H1 (cell line): Measurements from ENCODE around the gene FN3KRP. TPM values are rescaled to one million over a fixed set of nuclear protein-coding genes. Genes with fewer than 3 reads are reported as not detected.

ENCODE experiments used
- CTCF ChIA-PET: fragments of 300-600 bp; sonication (Branson Sonifier 250); formaldehyde crosslinking; loops from one replicate; lab custom pipeline; 2021; ENCODE audit not compliant: partially characterized antibody; lab: Charles Lee
- POLR2A ChIA-PET: fragments of 300-600 bp; sonication (Branson Sonifier 250); formaldehyde crosslinking; loops from one replicate; lab custom pipeline; 2021; ENCODE audit warnings: inconsistent platforms; ENCODE audit not compliant: partially characterized antibody; lab: Charles Lee
- DNase-seq, 2 experiments: peaks; one replicate each; pipeline versions ENCODE4 v3.0.0 to v3.0.0-alpha.2; 2010 to 2022; ENCODE audit warnings: low spot score in 2 of 2, low read depth in 1 of 2, mixed read lengths in 1 of 2
- FAIRE-seq: peaks from 2 replicates; lab custom pipeline; 2011; peaks lifted over from hg19 to GRCh38; lab: Jason Lieb, UNC
- H2AFZ ChIP-seq: 2 replicates; pipeline ENCODE4 v1.8.1; 2012; ENCODE audit warnings: low read length, inconsistent platforms
- H2AK5ac ChIP-seq: 2 replicates; pipeline ENCODE4 v1.6.1; 2013; ENCODE audit warnings: low read depth, low read length
- H2BK120ac ChIP-seq: replicated peaks from 2 replicates; pipeline ENCODE3; 2013; ENCODE audit warnings: low read depth, low read length, inconsistent platforms
- H2BK12ac ChIP-seq: 2 replicates; pipeline ENCODE4 v1.6.1; 2013; ENCODE audit warnings: low read depth, low read length
- H2BK15ac ChIP-seq: 2 replicates; pipeline ENCODE4 v1.6.1; 2013; ENCODE audit warnings: low read length
- H2BK20ac ChIP-seq: 2 replicates; pipeline ENCODE4 v1.6.1; 2013; ENCODE audit warnings: low read length
- H2BK5ac ChIP-seq: 2 replicates; pipeline ENCODE4 v1.6.1; 2013; ENCODE audit warnings: low read depth, low read length
- H3K14ac ChIP-seq: 2 replicates; pipeline ENCODE4 v1.6.1; 2013; ENCODE audit warnings: inconsistent platforms; ENCODE audit not compliant: insufficient read length
- H3K18ac ChIP-seq: 2 replicates; pipeline ENCODE4 v1.6.1; 2013; ENCODE audit warnings: low read length; ENCODE audit errors: extremely low read depth
- H3K23ac ChIP-seq: 2 replicates; pipeline ENCODE4 v1.6.1; 2013; ENCODE audit warnings: inconsistent platforms; ENCODE audit not compliant: insufficient read length
- H3K23me2 ChIP-seq: 2 replicates; pipeline ENCODE4 v1.6.1; 2013; ENCODE audit warnings: low read depth, low read length
- H3K27ac ChIP-seq: 2 replicates; pipeline ENCODE4 v1.6.1; 2011; ENCODE audit warnings: low read depth, low read length, inconsistent platforms
- H3K27me3 ChIP-seq, 4 experiments: replicated peaks in 1 of 4; 1 replicate in 1 of 4; 2 replicates in 3 of 4; pipeline versions ENCODE4 v1.6.1 to v1.8.1; 2011 to 2013; ENCODE audit warnings: low read length in 3 of 4, mild to moderate bottlenecking in 3 of 4, inconsistent platforms in 2 of 4, mixed read lengths in 2 of 4, moderate library complexity in 1 of 4; ENCODE audit not compliant: control insufficient read depth in 3 of 4, insufficient read depth in 3 of 4; ENCODE audit errors: extremely low read depth in 1 of 4
- H3K36me3 ChIP-seq, 4 experiments: 2 replicates each; pipeline versions ENCODE4 v1.6.1 to v1.8.1; 2011 to 2013; ENCODE audit warnings: mild to moderate bottlenecking in 4 of 4, low read length in 3 of 4, moderate library complexity in 2 of 4, control low read depth in 1 of 4, inconsistent platforms in 1 of 4; ENCODE audit not compliant: insufficient read depth in 4 of 4, control insufficient read depth in 2 of 4
- H3K4ac ChIP-seq: replicated peaks from 2 replicates; pipeline ENCODE3; 2013; ENCODE audit warnings: low read length, low read depth, mixed read lengths, inconsistent platforms; ENCODE audit not compliant: insufficient read length
- H3K4me1 ChIP-seq, 4 experiments: replicated peaks in 1 of 4; 1 replicate in 1 of 4; 2 replicates in 3 of 4; pipeline versions ENCODE4 v1.6.1 to v1.8.1; 2011 to 2013; ENCODE audit warnings: low read length in 3 of 4, inconsistent platforms in 2 of 4, mixed read lengths in 1 of 4; ENCODE audit not compliant: insufficient read depth in 4 of 4, control insufficient read depth in 3 of 4
- H3K4me2 ChIP-seq, 2 experiments: 2 replicates each; pipeline versions ENCODE4 v1.6.1 to v1.8.1; 2011 to 2013; ENCODE audit warnings: low read depth in 2 of 2, low read length in 2 of 2, control low read depth in 1 of 2, inconsistent platforms in 1 of 2, mild to moderate bottlenecking in 1 of 2; ENCODE audit not compliant: insufficient read depth in 1 of 2
- H3K4me3 ChIP-seq, 4 experiments: fragments of 200-600, 300-600 bp in 1 of 4; sonication (generic), shearing (Covaris generic), sonication (Bioruptor Twin) in 1 of 4; 2 replicates each; pipeline versions ENCODE4 v1.5.1 to v1.8.1; 2011 to 2016; ENCODE audit warnings: low read length in 4 of 4, low read depth in 3 of 4, control low read depth in 2 of 4, inconsistent platforms in 2 of 4, mild to moderate bottlenecking in 2 of 4, mixed read lengths in 1 of 4, moderate library complexity in 1 of 4; ENCODE audit not compliant: insufficient read depth in 2 of 4; ENCODE audit errors: extremely low read depth in 1 of 4
- H3K56ac ChIP-seq: replicated peaks from 2 replicates; pipeline ENCODE3; 2013; ENCODE audit warnings: low read depth, mild to moderate bottlenecking, mixed read lengths, low read length, inconsistent platforms; ENCODE audit not compliant: insufficient read length
- H3K79me1 ChIP-seq: 2 replicates; pipeline ENCODE4 v1.6.1; 2013; ENCODE audit warnings: low read depth, low read length, control low read depth
- H3K79me2 ChIP-seq, 2 experiments: 2 replicates each; pipeline versions ENCODE4 v1.6.1 to v1.8.1; 2012 to 2013; ENCODE audit warnings: low read length in 2 of 2, mild to moderate bottlenecking in 2 of 2, inconsistent platforms in 1 of 2; ENCODE audit not compliant: insufficient read depth in 2 of 2, control insufficient read depth in 1 of 2
- H3K9ac ChIP-seq, 4 experiments: replicated peaks in 1 of 4; 1 replicate in 1 of 4; 2 replicates in 3 of 4; pipeline versions ENCODE4 v1.6.1 to v1.8.1; 2011 to 2013; ENCODE audit warnings: low read depth in 3 of 4, low read length in 3 of 4, control low read depth in 2 of 4, mild to moderate bottlenecking in 2 of 4, moderate library complexity in 2 of 4, inconsistent platforms in 1 of 4; ENCODE audit errors: extremely low read depth in 1 of 4
- H3K9me3 ChIP-seq, 2 experiments: 2 replicates each; pipeline versions ENCODE4 v1.6.1 to v1.8.1; 2012 to 2013; ENCODE audit warnings: mild to moderate bottlenecking in 2 of 2, moderate library complexity in 2 of 2, control low read depth in 1 of 2, inconsistent platforms in 1 of 2, low read depth in 1 of 2, low read length in 1 of 2, mixed read lengths in 1 of 2; ENCODE audit not compliant: insufficient read depth in 2 of 2
- H4K20me1 ChIP-seq, 2 experiments: replicated peaks in 1 of 2; 2 replicates each; pipeline versions ENCODE3 to v1.8.1; 2011 to 2013; ENCODE audit warnings: inconsistent platforms in 2 of 2, low read length in 2 of 2, mild to moderate bottlenecking in 1 of 2; ENCODE audit not compliant: insufficient read depth in 2 of 2, control insufficient read depth in 1 of 2
- H4K5ac ChIP-seq: 2 replicates; pipeline ENCODE4 v1.6.1; 2013; ENCODE audit warnings: low read length, low read depth, mixed read lengths, inconsistent platforms; ENCODE audit not compliant: insufficient read length
- H4K8ac ChIP-seq: 2 replicates; pipeline ENCODE4 v1.8.0; 2013; ENCODE audit warnings: mild to moderate bottlenecking, moderate library complexity, low read length, inconsistent platforms; ENCODE audit not compliant: insufficient read depth; ENCODE audit errors: extremely low read depth
- H4K91ac ChIP-seq: replicated peaks from 2 replicates; pipeline ENCODE3; 2013; ENCODE audit warnings: low read length, mixed read lengths, inconsistent platforms; ENCODE audit not compliant: insufficient read length
- BRCA1 ChIP-seq: IDR thresholded peaks from 2 replicates; pipeline ENCODE4 v1.6.1; 2012; ENCODE audit warnings: low read depth, low read length, improper control_type of control experiment
- PHF8 ChIP-seq: fragments of 200-600 bp; sonication (generic); conservative IDR thresholded peaks from 2 replicates; pipeline ENCODE4 v1.7.1; 2012; ENCODE audit warnings: low read depth, mild to moderate bottlenecking, inconsistent platforms, low read length, moderate library complexity
- SRF ChIP-seq: IDR thresholded peaks from 2 replicates; pipeline ENCODE4 v1.6.1; 2011; ENCODE audit warnings: mild to moderate bottlenecking, low read depth, low read length, moderate library complexity
- WGBS, 2 experiments: shearing (Covaris generic) in 1 of 2; methylation state at CpG; one replicate each; pipeline versions ENCODE4 v1.1.6 to v1.1.7; 2013 to 2015; ENCODE audit warnings: low lambda C conversion rate in 2 of 2, mixed read lengths in 2 of 2, inconsistent platforms in 1 of 2, low coverage in 1 of 2, missing lambda C conversion rate in 1 of 2; ENCODE audit not compliant: insufficient replicate concordance in 2 of 2, insufficient coverage in 1 of 2, insufficient read length in 1 of 2; ENCODE audit errors: extremely low coverage in 1 of 2, missing lambda C conversion rate in 1 of 2; 5-methylcytosine and 5-hydroxymethylcytosine counted together
- polyA plus RNA-seq, 7 experiments: library from polyadenylated mRNA; depleted of rRNA in 3 of 7; stranded (reverse) in 5 of 7; unstranded in 2 of 7; fragments of >200 nt in 5 of 7; fragments of 200-250 nt in 2 of 7; gene quantifications; 1 replicate in 5 of 7; 2 replicates in 1 of 7; 4 replicates in 1 of 7; pipeline versions ENCODE4 v1.2.1 to v1.2.3, GENCODE V29; 2011 to 2013; ENCODE audit warnings: missing spikeins in 2 of 7, mixed read lengths in 2 of 7
- total RNA-seq: library from RNA; stranded (reverse); fragmentation: NEBNext Ultra II Directional; extraction: Animal tissue kit (Norgen Biotek cat#: 25700); gene quantifications from 2 replicates; pipeline ENCODE4 v1.2.1, GENCODE V29; 2021
- TF ChIP-seq, protein P1 (sequence below): IDR thresholded peaks from 2 replicates; pipeline ENCODE4 v1.6.1; 2011; ENCODE audit warnings: low read depth, mild to moderate bottlenecking, low read length; ENCODE audit not compliant: insufficient read depth

Gene FN3KRP
- total and polyA plus RNA-seq, 2 of the 8 experiments (the other 6 are each of a cell fraction or from before 2014, with no cell fraction given): 18.1 to 21.4 TPM

DNA sequence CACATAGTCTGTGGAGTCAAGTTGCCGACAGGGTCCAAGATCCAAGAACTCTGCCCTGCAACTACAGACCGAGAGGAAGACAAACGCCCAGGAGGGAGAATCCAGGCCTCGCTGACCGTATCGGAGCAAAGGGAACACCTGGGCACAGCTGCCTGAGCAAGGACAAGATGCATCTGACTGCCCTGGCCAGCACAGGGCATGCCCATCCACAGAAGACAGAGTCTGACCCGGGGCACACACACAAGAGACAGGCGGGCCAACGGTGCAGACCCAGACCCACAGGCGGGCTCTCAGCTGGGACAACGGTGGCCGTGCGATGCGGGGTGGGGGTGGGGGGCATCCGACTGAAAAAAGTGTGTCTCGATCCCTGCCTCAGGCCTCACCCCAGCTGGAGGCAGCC lies 24.2 kb upstream of the FN3KRP start:
- H3K27ac ChIP-seq: no peak overlapping the region
- no peaks in the 10 kb centered on the region for H3K9me3 ChIP-seq
- peaks cover 0 to 3% (median 3%) of the 10 kb centered on the region in 4 experiments; a peak in 4 of 7 replicates for H3K4me1 ChIP-seq
- no peak overlapping the region for H4K91ac ChIP-seq
- peaks cover 0 to 3% of the 10 kb centered on the region in 2 experiments for H4K20me1 ChIP-seq
- no peaks in the 10 kb centered on the region for H3K79me2 ChIP-seq
- no peak overlapping the region for H3K9ac ChIP-seq
- H4K8ac ChIP-seq: no peak overlapping the region
- FAIRE-seq (no peak), DNase-seq (no peak)
- no peak overlapping the region for H2BK120ac ChIP-seq
- H3K23ac ChIP-seq: no peak overlapping the region
- no peak overlapping the region for H4K5ac ChIP-seq
- no peak overlapping the region for H3K4ac ChIP-seq
- no peaks in the 10 kb centered on the region for H3K79me1 ChIP-seq
- no peak overlapping the region for H2BK15ac ChIP-seq
- no peak overlapping the region for H3K18ac ChIP-seq
- H2BK5ac ChIP-seq: no peak overlapping the region
- no peak overlapping the region for H3K56ac ChIP-seq
- H2AK5ac ChIP-seq: no peak overlapping the region
- TF ChIP-seq SRF (no peak), PHF8 (no peak), BRCA1 (no peak)
- TF ChIP-seq, protein P1, sequence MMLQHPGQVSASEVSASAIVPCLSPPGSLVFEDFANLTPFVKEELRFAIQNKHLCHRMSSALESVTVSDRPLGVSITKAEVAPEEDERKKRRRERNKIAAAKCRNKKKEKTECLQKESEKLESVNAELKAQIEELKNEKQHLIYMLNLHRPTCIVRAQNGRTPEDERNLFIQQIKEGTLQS: no peak
- H3K23me2 ChIP-seq: no peaks in the 10 kb centered on the region
- ChIA-PET CTCF (interaction anchor here (1.1 kb wide), 1 partner anchor 24 kb away, joined by 5 read pairs; no protein-coding TSS in a partner anchor), POLR2A (no interaction called here)
- WGBS, 2 experiments: 79% methylated on average over 9 of the region's 16 CpGs; no CpG with 5 or more reads in 1 of the 2 experiments
- H3K4me3 ChIP-seq: no peak overlapping the region
- H2BK12ac ChIP-seq: no peak overlapping the region
- H3K14ac ChIP-seq: no peak overlapping the region
- H3K27me3 ChIP-seq: peaks cover 7 to 13% (median 12%) of the 10 kb centered on the region in 4 experiments
- no peaks in the 10 kb centered on the region for H3K36me3 ChIP-seq
- no peak overlapping the region for H3K4me2 ChIP-seq
- H2BK20ac ChIP-seq: no peak overlapping the region
- H2AFZ ChIP-seq: no peak overlapping the region
